IPS-NIHi7 (cell line): Measurements from ENCODE around the gene QPCT.
"Not testable (repeated sequence)": the region's sequence is repeated elsewhere in the genome, so short reads cannot be mapped to it uniquely, and the experiment has no call there.

Source experiments
- DNase-seq: peaks from one replicate; pipeline ENCODE4 v3.0.0; 2012; ENCODE audit warnings: mixed read lengths; ENCODE audit errors: extremely low spot score

The QPCT gene

GRCh38 chr2:37357530-37357929, 13.1 kb downstream of the QPCT start:
- no peak for DNase-seq

GRCh38 chr2:37358466-37358865, 14.0 kb downstream of the QPCT start:
- DNase-seq, result no peak

GRCh38 chr2:37361216-37361815, 16.9 kb downstream of the QPCT start:
- DNase-seq, result no peak

GRCh38 chr2:37361994-37362698, 17.7 kb downstream of the QPCT start:
- DNase-seq, result no peak

- DNase-seq, result no peak
Measured at GRCh38 chr2:37364351-37364750, 19.9 kb downstream of the QPCT start.

- no peak for DNase-seq
Measured at GRCh38 chr2:37365669-37366068, 21.2 kb downstream of the QPCT start.

- DNase-seq, result no peak
Measured at GRCh38 chr2:37366773-37367172, 22.3 kb downstream of the QPCT start.

- DNase-seq, result no peak
Measured at GRCh38 chr2:37367310-37367709, 22.9 kb downstream of the QPCT start.

- DNase-seq, result no peak
Measured at GRCh38 chr2:37367984-37368383, 23.6 kb downstream of the QPCT start.

- DNase-seq, result no peak
Measured at GRCh38 chr2:37370666-37371065, 26.2 kb downstream of the QPCT start.

- DNase-seq, result no peak
Measured at GRCh38 chr2:37372000-37372399, 27.6 kb downstream of the QPCT start.

- no peak for DNase-seq
Measured at GRCh38 chr2:37375741-37376288, 31.4 kb downstream of the QPCT start.

- DNase-seq, result no peak
Measured at GRCh38 chr2:37376421-37377186, 32.2 kb downstream of the QPCT start.

- DNase-seq, result no peak
Measured at GRCh38 chr2:37377187-37377532, 32.7 kb downstream of the QPCT start.

GRCh38 chr2:37378411-37378810, 34.0 kb downstream of the QPCT start:
- no peak for DNase-seq

- no peak for DNase-seq
Measured at GRCh38 chr2:37379881-37380296, 35.5 kb downstream of the QPCT start.

GRCh38 chr2:37380787-37381186, 36.4 kb downstream of the QPCT start:
- not testable (repeated sequence) for DNase-seq

- not testable (repeated sequence) for DNase-seq
Measured at GRCh38 chr2:37384261-37384660, 39.8 kb downstream of the QPCT start.

- no peak for DNase-seq
Measured at GRCh38 chr2:37387148-37387835, 42.9 kb downstream of the QPCT start.

GRCh38 chr2:37388074-37388473, 43.6 kb downstream of the QPCT start:
- DNase-seq, result no peak

GRCh38 chr2:37389395-37389794, 45.0 kb downstream of the QPCT start:
- DNase-seq, result no peak
